ENCODE data around the gene TATDN2. TPM values are rescaled to one million over a fixed set of nuclear protein-coding genes. Genes with fewer than 3 reads are reported as not detected.

TATDN2 gene
- total and polyA plus RNA-seq, 2 donors (not counting 3 experiments of a cell fraction or from before 2014, with no cell fraction given): 10.7 to 26.8 TPM

DNA sequence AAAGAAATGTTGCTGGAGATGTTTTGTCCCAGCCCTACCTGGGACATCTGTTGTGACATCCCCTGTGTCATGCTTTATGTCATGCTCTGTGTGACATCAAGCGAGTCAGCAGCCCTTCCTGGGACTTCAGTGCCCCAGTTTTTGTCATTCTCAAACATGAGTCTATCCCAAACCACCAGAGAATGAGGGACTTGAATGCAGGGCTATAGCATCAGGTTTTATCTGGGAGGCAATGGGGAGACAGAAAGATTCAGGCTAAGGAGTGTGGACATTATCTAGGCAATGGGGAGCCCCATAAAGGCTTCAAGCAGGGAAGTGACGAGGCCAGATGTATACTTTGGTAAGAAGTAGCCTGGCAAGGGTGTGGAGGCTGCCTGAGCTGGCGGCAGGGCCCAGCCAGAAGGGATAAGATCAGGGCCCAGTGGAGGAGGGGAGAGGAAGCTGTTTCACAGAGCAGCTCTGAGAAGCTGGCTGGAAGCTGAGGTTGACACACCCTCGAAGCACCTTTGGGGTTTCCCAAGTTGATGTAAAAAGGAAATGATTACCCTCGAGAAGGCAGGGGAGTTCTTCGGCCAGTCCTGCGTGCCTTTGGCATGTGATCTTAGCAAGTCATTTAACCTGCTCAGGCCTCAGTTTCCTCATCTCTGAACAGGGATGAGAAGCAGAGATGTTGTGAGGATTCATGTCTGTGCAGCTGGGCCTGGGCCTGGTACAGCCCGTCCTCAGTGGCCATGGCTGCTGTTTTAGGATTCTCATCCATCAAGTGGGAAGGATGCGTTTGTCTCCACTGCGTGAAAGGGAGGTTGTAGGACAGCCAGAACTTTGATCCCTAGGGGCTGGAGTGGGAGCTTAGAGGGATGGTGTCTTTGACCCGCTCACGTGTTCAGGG is 49.3 kb upstream of the TATDN2 start:
- no peak overlapping the region for H3K9ac ChIP-seq (replicated peaks; ENCODE audit: extremely low read depth, insufficient read depth, low read length)
- H3K9me3 ChIP-seq (replicated peaks; ENCODE audit: control insufficient read depth, insufficient read depth, low read length): no peaks in the 10 kb centered on the region
- BruUV-seq (replicated peaks): TSS peak; percentile 22
- TF ChIP-seq, protein P1, sequence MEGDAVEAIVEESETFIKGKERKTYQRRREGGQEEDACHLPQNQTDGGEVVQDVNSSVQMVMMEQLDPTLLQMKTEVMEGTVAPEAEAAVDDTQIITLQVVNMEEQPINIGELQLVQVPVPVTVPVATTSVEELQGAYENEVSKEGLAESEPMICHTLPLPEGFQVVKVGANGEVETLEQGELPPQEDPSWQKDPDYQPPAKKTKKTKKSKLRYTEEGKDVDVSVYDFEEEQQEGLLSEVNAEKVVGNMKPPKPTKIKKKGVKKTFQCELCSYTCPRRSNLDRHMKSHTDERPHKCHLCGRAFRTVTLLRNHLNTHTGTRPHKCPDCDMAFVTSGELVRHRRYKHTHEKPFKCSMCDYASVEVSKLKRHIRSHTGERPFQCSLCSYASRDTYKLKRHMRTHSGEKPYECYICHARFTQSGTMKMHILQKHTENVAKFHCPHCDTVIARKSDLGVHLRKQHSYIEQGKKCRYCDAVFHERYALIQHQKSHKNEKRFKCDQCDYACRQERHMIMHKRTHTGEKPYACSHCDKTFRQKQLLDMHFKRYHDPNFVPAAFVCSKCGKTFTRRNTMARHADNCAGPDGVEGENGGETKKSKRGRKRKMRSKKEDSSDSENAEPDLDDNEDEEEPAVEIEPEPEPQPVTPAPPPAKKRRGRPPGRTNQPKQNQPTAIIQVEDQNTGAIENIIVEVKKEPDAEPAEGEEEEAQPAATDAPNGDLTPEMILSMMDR (IDR thresholded peaks at IDR 0.05; ENCODE audit: extremely low read depth in 1 of 2, insufficient read depth in 1 of 2, low read depth in 1 of 2, low read length in 2 of 2): no peak
- TF ChIP-seq GATA2 (IDR thresholded peaks at IDR 0.05; ENCODE audit: insufficient read depth, insufficient read length, low read depth, low read length): peak; percentile 80
- intact Hi-C loops (cut with micrococcal nuclease): no loop called here
- H4K20me1 ChIP-seq (replicated peaks; ENCODE audit: control insufficient read depth, extremely low read depth, insufficient read depth, low read length): no peaks in the 10 kb centered on the region
- DNase-seq (ENCODE audit: low read depth, low spot score) (peak; percentile 73), FAIRE-seq (peak; percentile 87)
- ChIA-PET POLR2A (no interaction called here), CTCF (interaction anchor here (0.9 kb wide), 2 partner anchors 14 to 34 kb away, joined by 3 to 4 read pairs; partner anchors contain the start of gene IRAK2)
- H3K4me3 ChIP-seq (replicated peaks in 1 of 3; ENCODE audit: insufficient read depth in 1 of 3, low read depth in 1 of 3, low read length in 3 of 3): no peak overlapping the region
- H2AFZ ChIP-seq (ENCODE audit: low read depth, low read length): peak overlapping the region; percentile 10
- H3K4me1 ChIP-seq (ENCODE audit: control insufficient read depth, extremely low read depth, insufficient read depth, low read length): peaks cover 34% of the 10 kb centered on the region
- H3K27me3 ChIP-seq (ENCODE audit: control insufficient read depth in 2 of 2, insufficient read depth in 2 of 2, low read length in 2 of 2): no peaks in the 10 kb centered on the region
- H3K79me2 ChIP-seq (ENCODE audit: control insufficient read depth, insufficient read depth, low read length): no peaks in the 10 kb centered on the region
- no peak overlapping the region for H3K4me2 ChIP-seq (ENCODE audit: insufficient read depth, low read length)
- H3K9me1 ChIP-seq (replicated peaks; ENCODE audit: control insufficient read depth, extremely low read depth, insufficient read depth, low read length): no peaks in the 10 kb centered on the region
- dilution Hi-C loops (cut with MboI; ENCODE audit: extremely low pct_ligation_motif_present, low sequenced_read_pairs): no loop called here
- H3K27ac ChIP-seq (ENCODE audit: insufficient read depth, low read depth, low read length): peak overlapping the region; percentile 49
- peaks cover 0 to 2% of the 10 kb centered on the region in 2 experiments for H3K36me3 ChIP-seq (ENCODE audit: control insufficient read depth in 2 of 2, extremely low read depth in 1 of 2, insufficient read depth in 2 of 2, low read length in 2 of 2)

DNA sequence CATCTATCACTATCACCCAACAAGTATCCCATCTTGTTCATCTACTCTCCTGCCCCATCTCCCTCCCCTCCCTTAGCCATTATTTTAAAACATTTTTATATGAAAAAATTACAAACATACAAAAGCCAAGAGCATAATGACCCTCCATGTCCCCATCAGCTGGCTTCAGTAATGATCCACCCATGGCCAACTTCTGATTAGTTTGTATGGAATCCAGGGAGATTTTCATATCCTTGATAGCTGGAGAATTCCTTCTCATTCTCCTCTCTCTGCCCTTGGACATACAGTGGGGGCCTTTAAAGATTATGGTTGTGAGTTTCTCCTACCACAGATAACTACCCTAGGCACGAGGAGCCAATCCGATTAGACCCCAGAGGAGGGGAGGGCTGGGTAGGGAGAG is 43.3 kb upstream of the TATDN2 start:
- no peak overlapping the region for H3K4me3 ChIP-seq (replicated peaks in 1 of 3; ENCODE audit: insufficient read depth in 1 of 3, low read depth in 1 of 3, low read length in 3 of 3)

More for the DNA sequence above, 43.3 kb upstream of the TATDN2 start:
- DNase-seq (ENCODE audit: low read depth, low spot score) (no peak), FAIRE-seq (no peak)
- CTCF ChIA-PET: interaction anchor here (0.7 to 3.1 kb wide), 9 partner anchors 9 to 63 kb away, joined by 3 to 67 read pairs (median 5); partner anchors contain the start of genes IRAK2 and VHL
- Histone ChIP-seq H3K9ac (replicated peaks; ENCODE audit: extremely low read depth, insufficient read depth, low read length) (peak overlapping the region; percentile 54), H4K20me1 (replicated peaks; ENCODE audit: control insufficient read depth, extremely low read depth, insufficient read depth, low read length) (no peaks in the 10 kb centered on the region), H3K27ac (ENCODE audit: insufficient read depth, low read depth, low read length) (peak overlapping the region; percentile 94), H2AFZ (ENCODE audit: low read depth, low read length) (no peak overlapping the region), H3K27me3 (ENCODE audit: control insufficient read depth in 2 of 2, insufficient read depth in 2 of 2, low read length in 2 of 2) (no peaks in the 10 kb centered on the region), H3K9me1 (replicated peaks; ENCODE audit: control insufficient read depth, extremely low read depth, insufficient read depth, low read length) (no peaks in the 10 kb centered on the region), H3K4me2 (ENCODE audit: insufficient read depth, low read length) (peak overlapping the region; percentile 71), H3K9me3 (replicated peaks; ENCODE audit: control insufficient read depth, insufficient read depth, low read length) (no peaks in the 10 kb centered on the region), H3K79me2 (ENCODE audit: control insufficient read depth, insufficient read depth, low read length) (no peaks in the 10 kb centered on the region), H3K36me3 (ENCODE audit: control insufficient read depth in 2 of 2, extremely low read depth in 1 of 2, insufficient read depth in 2 of 2, low read length in 2 of 2) (peaks cover 2% of the 10 kb centered on the region in 2 experiments), H3K4me1 (ENCODE audit: control insufficient read depth, extremely low read depth, insufficient read depth, low read length) (peaks cover 44% of the 10 kb centered on the region)
- POLR2A ChIA-PET: interaction anchor here (1.2 to 1.3 kb wide), 2 partner anchors 37 to 63 kb away, joined by 4 to 7 read pairs; partner anchors contain the start of gene VHL
- TF ChIP-seq, protein P2, sequence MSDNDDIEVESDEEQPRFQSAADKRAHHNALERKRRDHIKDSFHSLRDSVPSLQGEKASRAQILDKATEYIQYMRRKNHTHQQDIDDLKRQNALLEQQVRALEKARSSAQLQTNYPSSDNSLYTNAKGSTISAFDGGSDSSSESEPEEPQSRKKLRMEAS (IDR thresholded peaks at IDR 0.05; ENCODE audit: insufficient read depth, insufficient read length): no peak
- TF ChIP-seq, protein P1 (IDR thresholded peaks at IDR 0.05; ENCODE audit: extremely low read depth in 1 of 2, insufficient read depth in 1 of 2, low read depth in 1 of 2, low read length in 2 of 2): no peak
- no peak for TF ChIP-seq MYC (IDR thresholded peaks at IDR 0.05; ENCODE audit: low read depth, low read length)
- no peak for TF ChIP-seq FOS (IDR thresholded peaks at IDR 0.05; ENCODE audit: borderline replicate concordance, insufficient read depth, low read length)
- TF ChIP-seq POLR2A (IDR thresholded peaks at IDR 0.05; ENCODE audit: low read depth, low read length): no peak
- no peak for TF ChIP-seq GATA2 (IDR thresholded peaks at IDR 0.05; ENCODE audit: insufficient read depth, insufficient read length, low read depth, low read length)
- no peak for TF ChIP-seq POLR2AphosphoS5 (IDR thresholded peaks at IDR 0.05; ENCODE audit: insufficient read depth, low read depth, low read length)
- TF ChIP-seq EZH2 (IDR thresholded peaks at IDR 0.05; ENCODE audit: borderline replicate concordance, low read depth, low read length, severe bottlenecking): no peak
- TF ChIP-seq JUN (IDR thresholded peaks at IDR 0.05; ENCODE audit: borderline replicate concordance, insufficient read depth, insufficient read length, low read depth): no peak
- intact Hi-C loops (cut with micrococcal nuclease) (loop anchor here (1.0 to 5.0 kb wide), 4 partner anchors 12 to 33 kb away; no protein-coding TSS in a partner anchor), dilution Hi-C loops (cut with MboI; ENCODE audit: extremely low pct_ligation_motif_present, low sequenced_read_pairs) (no loop called here)
- no TSS peak for BruUV-seq (replicated peaks)
